OCI-LY7 (cell line): ENCODE data around the gene MARVELD3. TPM values are rescaled to one million over a fixed set of nuclear protein-coding genes. Genes with fewer than 3 reads are reported as not detected.

Experiments used
- BruUV-seq: library from RNA; stranded (reverse); fragments of 400-500 nt; replicated peaks from 2 replicates; lab custom pipeline; 2021; lab: Mats Ljungman, UMichigan
- CTCF ChIA-PET: fragments of 300-600 bp; sonication (Branson Sonifier 250); formaldehyde crosslinking; loops from one replicate; lab custom pipeline; 2022; ENCODE audit warnings: antibody characterized with exemption; ENCODE audit not compliant: unreplicated experiment; lab: Charles Lee
- POLR2A ChIA-PET: fragments of 300-600 bp; sonication (Branson Sonifier 250); formaldehyde crosslinking; loops from one replicate; lab custom pipeline; 2022; ENCODE audit warnings: antibody characterized with exemption; lab: Charles Lee
- DNase-seq: peaks from one replicate; pipeline ENCODE4 v3.0.0-alpha.2; 2015; ENCODE audit warnings: low spot score
- H2AFZ ChIP-seq: fragments of 200-600 bp; sonication (generic), shearing (Covaris generic); 2 replicates; pipeline ENCODE4 v1.6.1; 2014; ENCODE audit warnings: mild to moderate bottlenecking, antibody characterized with exemption, low read length, moderate library complexity
- H3K27ac ChIP-seq: fragments of 200-600 bp; sonication (generic); 2 replicates; pipeline ENCODE4 v1.5.1; 2014; ENCODE audit warnings: mixed run types, low read depth, mild to moderate bottlenecking, moderate library complexity, low read length, inconsistent platforms; ENCODE audit not compliant: poor library complexity, severe bottlenecking
- H3K36me3 ChIP-seq: fragments of 200-600 bp; sonication (generic); 2 replicates; pipeline ENCODE4 v1.6.1; 2014; ENCODE audit warnings: mild to moderate bottlenecking, antibody characterized with exemption, low read length, moderate library complexity, mixed read lengths; ENCODE audit not compliant: insufficient read depth
- H3K4me1 ChIP-seq: fragments of 200-600 bp; sonication (generic); 2 replicates; pipeline ENCODE4 v1.5.1; 2014; ENCODE audit warnings: mild to moderate bottlenecking, low read length; ENCODE audit not compliant: insufficient read depth, poor library complexity, severe bottlenecking
- H3K4me2 ChIP-seq: fragments of 200-600 bp; sonication (generic); 2 replicates; pipeline ENCODE4 v1.6.1; 2014; ENCODE audit warnings: mild to moderate bottlenecking, low read length
- H3K4me3 ChIP-seq: fragments of 200-600 bp; sonication (generic); 2 replicates; pipeline ENCODE4 v1.5.1; 2014; ENCODE audit warnings: mild to moderate bottlenecking, low read depth, low read length; ENCODE audit not compliant: poor library complexity, severe bottlenecking
- H3K79me2 ChIP-seq: fragments of 200-600 bp; sonication (generic); 2 replicates; pipeline ENCODE4 v1.6.1; 2016; ENCODE audit warnings: low read depth, mild to moderate bottlenecking, low read length, moderate library complexity, mixed read lengths; ENCODE audit not compliant: insufficient read depth
- H3K9me2 ChIP-seq: fragments of 200-600 bp; sonication (generic); 2 replicates; pipeline ENCODE4 v1.6.1; 2016; ENCODE audit warnings: mild to moderate bottlenecking, low read length, mixed read lengths; ENCODE audit not compliant: insufficient read depth
- H3K9me3 ChIP-seq: fragments of 200-600 bp; sonication (generic); 2 replicates; pipeline ENCODE4 v1.6.1; 2014; ENCODE audit warnings: mild to moderate bottlenecking, mixed run types, low read length, mixed read lengths
- H4K20me1 ChIP-seq: fragments of 200-600 bp; sonication (generic); 2 replicates; pipeline ENCODE4 v1.6.1; 2014; ENCODE audit warnings: mild to moderate bottlenecking, antibody characterized with exemption, low read length, moderate library complexity, mixed read lengths; ENCODE audit not compliant: insufficient read depth
- EZH2phosphoT487 ChIP-seq: fragments of 200-600 bp; sonication (generic); IDR thresholded peaks from 2 replicates; pipeline ENCODE4 v1.6.1; 2018; ENCODE audit warnings: low read depth, borderline replicate concordance, mild to moderate bottlenecking, mixed run types, antibody characterized with exemption, low read length, moderate library complexity, mixed read lengths
- intact Hi-C: fragments of 100-400 bp; cut with micrococcal nuclease; formaldehyde crosslinking; loops from one replicate; pipeline ENCODE4 v1.10.0; 2022; ENCODE audit not compliant: unreplicated experiment
- total RNA-seq, 2 experiments: library from RNA; depleted of rRNA in 1 of 2; stranded (reverse); fragments of >200 nt in 1 of 2; shearing (Covaris generic) in 1 of 2; gene quantifications; 2 replicates each; pipeline ENCODE4 v1.2.3, GENCODE V29; 2014 to 2022
- TF ChIP-seq, protein P1 (sequence below): fragments of 200-600 bp; sonication (generic); conservative IDR thresholded peaks from 2 replicates; pipeline ENCODE4 v1.5.1; 2014; ENCODE audit warnings: mild to moderate bottlenecking, antibody characterized with exemption, low read length, moderate library complexity, mixed read lengths

Gene MARVELD3
- total RNA-seq, 2 experiments from 2014 or later: not detected

DNA sequence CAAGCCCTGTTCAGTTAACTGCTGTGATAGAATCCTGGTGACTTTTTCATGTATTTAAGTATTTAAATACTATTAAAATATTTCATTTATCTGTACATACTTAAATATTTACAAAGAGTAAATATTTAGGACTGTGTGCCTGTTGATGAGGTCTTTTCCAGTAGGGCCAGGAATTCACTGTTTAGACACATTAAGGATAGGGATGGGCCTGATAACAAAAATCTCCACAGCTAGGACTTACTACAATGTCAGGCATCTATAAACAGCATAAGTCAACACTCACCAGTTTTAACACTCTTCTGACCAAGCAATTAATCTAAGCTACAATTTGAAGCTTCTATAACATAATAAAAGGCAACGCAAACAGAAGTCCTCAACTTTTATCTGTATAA is 47.6 kb downstream of the MARVELD3 start:
- CTCF ChIA-PET: interaction anchor here (0.6 to 1.1 kb wide), 2 partner anchors 8 to 29 kb away, joined by 3 to 5 read pairs; no protein-coding TSS in a partner anchor
- no peak for TF ChIP-seq EZH2phosphoT487
- TF ChIP-seq, protein P1, sequence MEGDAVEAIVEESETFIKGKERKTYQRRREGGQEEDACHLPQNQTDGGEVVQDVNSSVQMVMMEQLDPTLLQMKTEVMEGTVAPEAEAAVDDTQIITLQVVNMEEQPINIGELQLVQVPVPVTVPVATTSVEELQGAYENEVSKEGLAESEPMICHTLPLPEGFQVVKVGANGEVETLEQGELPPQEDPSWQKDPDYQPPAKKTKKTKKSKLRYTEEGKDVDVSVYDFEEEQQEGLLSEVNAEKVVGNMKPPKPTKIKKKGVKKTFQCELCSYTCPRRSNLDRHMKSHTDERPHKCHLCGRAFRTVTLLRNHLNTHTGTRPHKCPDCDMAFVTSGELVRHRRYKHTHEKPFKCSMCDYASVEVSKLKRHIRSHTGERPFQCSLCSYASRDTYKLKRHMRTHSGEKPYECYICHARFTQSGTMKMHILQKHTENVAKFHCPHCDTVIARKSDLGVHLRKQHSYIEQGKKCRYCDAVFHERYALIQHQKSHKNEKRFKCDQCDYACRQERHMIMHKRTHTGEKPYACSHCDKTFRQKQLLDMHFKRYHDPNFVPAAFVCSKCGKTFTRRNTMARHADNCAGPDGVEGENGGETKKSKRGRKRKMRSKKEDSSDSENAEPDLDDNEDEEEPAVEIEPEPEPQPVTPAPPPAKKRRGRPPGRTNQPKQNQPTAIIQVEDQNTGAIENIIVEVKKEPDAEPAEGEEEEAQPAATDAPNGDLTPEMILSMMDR: no peak

GRCh38 chr16:71674229-71674628 is 48.2 kb downstream of the MARVELD3 start:
- no peak for DNase-seq
- BruUV-seq: no TSS peak
- intact Hi-C loops: loop anchor here (5.0 kb wide), 1 partner anchor 73 kb away; no protein-coding TSS in a partner anchor
- Histone ChIP-seq H3K4me1 (no peaks in the 10 kb centered on the region), H4K20me1 (no peaks in the 10 kb centered on the region), H3K27ac (no peak overlapping the region), H3K4me2 (no peak overlapping the region), H3K9me3 (peaks cover 3% of the 10 kb centered on the region; the same call in 1 of the 2 replicates), H3K4me3 (no peak overlapping the region), H2AFZ (no peak overlapping the region), H3K79me2 (no peaks in the 10 kb centered on the region), H3K9me2 (no peaks in the 10 kb centered on the region), H3K36me3 (peaks cover 75% of the 10 kb centered on the region)
- ChIA-PET CTCF (interaction anchor here (0.6 to 1.1 kb wide), 2 partner anchors 9 to 28 kb away, joined by 3 to 5 read pairs; no protein-coding TSS in a partner anchor), POLR2A (interaction anchor here (0.6 to 1.1 kb wide), 2 partner anchors 9 to 45 kb away, joined by 3 to 5 read pairs; no protein-coding TSS in a partner anchor)
- TF ChIP-seq EZH2phosphoT487: no peak
- TF ChIP-seq, protein P1: no peak

More for the DNA sequence above, 47.6 kb downstream of the MARVELD3 start:
- Histone ChIP-seq H3K36me3 (peaks cover 75% of the 10 kb centered on the region), H3K27ac (no peak overlapping the region), H3K79me2 (no peaks in the 10 kb centered on the region), H2AFZ (no peak overlapping the region), H3K4me1 (no peaks in the 10 kb centered on the region), H3K9me3 (peaks cover 3% of the 10 kb centered on the region; the same call in 1 of the 2 replicates), H3K4me3 (no peak overlapping the region), H3K4me2 (no peak overlapping the region), H3K9me2 (no peaks in the 10 kb centered on the region), H4K20me1 (no peaks in the 10 kb centered on the region)
- no peak for DNase-seq
- intact Hi-C loops: loop anchor here (5.0 kb wide), 1 partner anchor 74 kb away; no protein-coding TSS in a partner anchor
- POLR2A ChIA-PET: interaction anchor here (1.1 kb wide), 1 partner anchor 8 kb away, joined by 5 read pairs; no protein-coding TSS in a partner anchor
- no TSS peak for BruUV-seq

DNA sequence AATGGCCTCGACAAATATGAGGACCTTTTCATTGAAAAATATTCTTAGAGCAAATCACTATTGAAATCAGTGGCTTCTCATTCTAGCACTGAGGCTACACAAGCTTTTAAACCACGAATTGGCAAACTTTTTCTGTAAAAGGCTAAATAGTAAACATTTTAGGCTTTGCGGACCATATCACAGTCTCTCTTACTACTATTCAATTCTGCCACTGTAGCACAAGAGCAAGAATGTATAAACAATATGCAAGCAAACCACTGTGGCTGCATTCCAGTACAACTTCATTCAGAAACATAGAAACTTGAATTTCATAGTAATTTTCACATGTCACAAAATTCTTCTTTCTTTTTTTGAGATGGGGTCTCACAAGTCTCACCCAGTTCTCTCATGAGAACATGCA is 49.4 kb downstream of the MARVELD3 start:
- H3K4me2 ChIP-seq: no peak overlapping the region
- no peak overlapping the region for H2AFZ ChIP-seq
- no peak overlapping the region for H3K27ac ChIP-seq
- peaks cover 74% of the 10 kb centered on the region for H3K36me3 ChIP-seq
- H3K79me2 ChIP-seq: no peaks in the 10 kb centered on the region
- TF ChIP-seq, protein P1: no peak
- TF ChIP-seq EZH2phosphoT487: no peak
- H3K9me3 ChIP-seq: peaks cover 3% of the 10 kb centered on the region; the same call in 1 of the 2 replicates
- H3K4me1 ChIP-seq: no peaks in the 10 kb centered on the region
- no peak overlapping the region for H3K4me3 ChIP-seq
- no peaks in the 10 kb centered on the region for H4K20me1 ChIP-seq
- no TSS peak for BruUV-seq
- no peak for DNase-seq
- ChIA-PET POLR2A (interaction anchor here (1.3 kb wide), 1 partner anchor 10 kb away, joined by 3 read pairs; no protein-coding TSS in a partner anchor), CTCF (no interaction called here)
- intact Hi-C loops: no loop called here
- no peaks in the 10 kb centered on the region for H3K9me2 ChIP-seq
